ENCODE measurements around the gene QSOX1. TPM values are rescaled to one million over a fixed set of nuclear protein-coding genes. Genes with fewer than 3 reads are reported as not detected.

QSOX1 gene
- total RNA-seq, 2 experiments from 2014 or later = 18.3 to 31.6 TPM

DNA sequence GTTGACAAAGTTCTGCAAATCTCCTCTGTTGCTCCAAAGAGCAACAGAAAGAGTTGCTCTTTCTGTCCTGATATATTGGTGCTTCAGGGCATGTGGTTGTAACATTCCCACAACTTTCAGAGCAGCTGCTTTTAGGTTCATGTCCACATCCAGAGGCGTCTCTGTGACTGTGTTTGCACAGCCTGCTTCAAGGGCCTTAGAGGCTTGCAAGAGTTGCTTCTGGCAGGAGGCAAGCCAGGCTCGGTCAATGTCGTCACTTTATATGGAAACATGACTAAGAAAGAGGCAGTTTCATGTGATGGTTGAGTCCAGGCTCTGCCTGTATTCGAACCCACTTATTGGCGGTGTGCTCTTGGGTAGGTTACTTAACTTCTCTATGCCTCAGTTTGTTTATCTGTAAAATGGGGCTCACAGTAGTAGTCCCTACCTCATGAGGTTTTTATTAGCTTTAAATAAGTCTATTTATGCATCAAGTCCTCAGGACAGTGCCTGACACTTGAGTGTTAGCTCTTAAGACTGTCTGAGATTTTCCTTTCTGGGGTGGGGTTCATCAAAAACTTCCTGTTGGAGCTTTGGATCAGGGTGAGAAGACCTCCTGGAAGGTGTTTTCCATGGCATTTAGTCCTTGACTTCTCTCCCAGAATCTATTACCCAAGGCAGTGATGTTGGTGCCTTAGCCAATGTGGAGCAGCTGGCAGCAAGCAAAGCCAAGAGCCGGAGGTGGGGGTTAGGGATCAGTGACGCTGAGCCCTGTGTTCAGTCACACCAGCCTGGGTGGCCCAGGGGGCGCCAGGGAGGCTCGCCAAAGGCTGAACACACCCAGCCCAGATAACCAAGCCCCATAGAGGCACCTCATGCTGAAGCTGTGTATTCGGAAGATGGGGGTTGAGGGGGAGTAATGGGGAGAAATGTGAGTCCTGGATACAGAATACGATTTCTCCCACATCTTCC lies 94.3 kb downstream of the QSOX1 start:
- Mint-ChIP-seq H3K36me3 (ENCODE audit: low read depth) (no peaks in the 10 kb centered on the region), H3K9me3 (ENCODE audit: low read depth) (no peaks in the 10 kb centered on the region), H3K4me1 (peaks cover 4% of the 10 kb centered on the region), H3K4me3 (no peak overlapping the region), H3K27ac (no peak overlapping the region), H3K27me3 (peaks cover 24% of the 10 kb centered on the region)
- ChIA-PET CTCF (interaction anchor here (0.6 to 0.9 kb wide), 3 partner anchors 21 to 604 kb away, joined by 3 read pairs; no protein-coding TSS in a partner anchor), POLR2A (no interaction called here)
- intact Hi-C loops (cut with DNase I, micrococcal nuclease) = no loop called here
- ATAC-seq (no peak), DNase-seq (peak; percentile 49)

DNA sequence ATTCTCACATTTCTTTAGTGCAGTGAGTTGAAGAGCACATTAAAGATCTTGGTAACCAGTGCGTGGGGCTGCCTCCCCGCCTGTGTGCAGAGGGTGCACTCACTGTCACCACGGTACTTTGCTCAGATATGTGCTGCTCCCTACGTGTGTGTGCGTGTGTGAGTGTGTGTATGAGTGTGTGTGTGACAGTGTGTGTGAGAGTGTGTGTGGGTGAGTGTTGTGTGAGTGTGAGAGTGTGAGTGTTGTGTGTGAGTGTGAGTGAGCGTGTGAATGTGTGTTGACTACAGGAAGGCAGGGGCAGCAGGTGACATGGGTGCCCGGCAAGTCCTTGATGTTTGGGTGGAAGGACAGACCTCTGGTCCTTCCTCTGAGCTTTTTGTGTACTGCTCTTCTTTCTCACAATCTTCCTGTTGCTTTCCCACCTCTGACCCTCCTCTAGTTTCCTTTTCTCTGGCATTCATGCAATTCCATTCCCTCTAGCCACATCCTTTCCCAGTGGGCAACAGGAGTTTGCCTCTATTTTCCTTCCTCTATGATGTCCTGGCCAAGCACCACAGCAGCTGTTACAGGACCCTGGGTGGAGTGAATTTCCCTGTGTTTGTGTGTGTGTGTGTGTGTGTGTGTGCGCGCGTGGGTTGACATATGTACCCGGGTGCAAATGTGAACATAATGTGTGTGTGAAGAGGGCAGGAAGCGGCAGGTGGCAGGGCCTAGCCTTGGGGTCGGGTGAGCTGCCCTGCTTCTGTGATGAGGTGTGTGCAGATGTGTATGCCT lies 95.2 kb downstream of the QSOX1 start:
- ATAC-seq (no peak), DNase-seq (no peak)
- Mint-ChIP-seq H3K4me3 (no peak overlapping the region), H3K9me3 (ENCODE audit: low read depth) (no peaks in the 10 kb centered on the region), H3K36me3 (ENCODE audit: low read depth) (no peaks in the 10 kb centered on the region), H3K27ac (no peak overlapping the region), H3K27me3 (peaks cover 26% of the 10 kb centered on the region), H3K4me1 (peaks cover 4% of the 10 kb centered on the region)
- intact Hi-C loops (cut with DNase I, micrococcal nuclease) = loop anchor here in 1 of 2 experiments (5.0 kb wide), 1 partner anchor 117 kb away; no protein-coding TSS in a partner anchor
- CTCF ChIA-PET = interaction anchor here (0.6 to 1.0 kb wide), 2 partner anchors 64 to 603 kb away, joined by 3 read pairs; no protein-coding TSS in a partner anchor
- POLR2A ChIA-PET = no interaction called here

DNA sequence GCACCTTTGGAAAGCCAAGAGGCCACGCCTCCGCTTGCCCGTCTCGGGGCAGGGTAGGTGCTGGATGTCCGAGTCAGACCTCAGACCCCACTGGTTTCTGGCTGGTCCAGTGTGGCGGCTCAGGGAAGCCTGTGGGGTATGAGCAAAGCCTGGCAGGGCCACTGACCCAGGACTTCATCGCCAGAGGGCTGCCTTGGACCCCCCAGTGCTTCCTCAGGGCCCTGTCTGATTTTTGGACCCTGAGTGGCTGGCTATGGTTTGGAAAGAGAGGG lies 95.8 kb downstream of the QSOX1 start:
- no peak overlapping the region for H3K27ac Mint-ChIP-seq
- ChIA-PET POLR2A (no interaction called here), CTCF (interaction anchor here (1.0 kb wide), 1 partner anchor 65 kb away, joined by 3 read pairs; no protein-coding TSS in a partner anchor)
- H3K36me3 Mint-ChIP-seq (ENCODE audit: low read depth) = no peaks in the 10 kb centered on the region
- no peaks in the 10 kb centered on the region for H3K9me3 Mint-ChIP-seq (ENCODE audit: low read depth)
- ATAC-seq (no peak), DNase-seq (no peak)
- H3K4me3 Mint-ChIP-seq = no peak overlapping the region
- H3K27me3 Mint-ChIP-seq = peaks cover 23% of the 10 kb centered on the region
- H3K4me1 Mint-ChIP-seq = peaks cover 4% of the 10 kb centered on the region
- intact Hi-C loops (cut with DNase I, micrococcal nuclease) = loop anchor here in 1 of 2 experiments (5.0 kb wide), 1 partner anchor 117 kb away; no protein-coding TSS in a partner anchor

DNA sequence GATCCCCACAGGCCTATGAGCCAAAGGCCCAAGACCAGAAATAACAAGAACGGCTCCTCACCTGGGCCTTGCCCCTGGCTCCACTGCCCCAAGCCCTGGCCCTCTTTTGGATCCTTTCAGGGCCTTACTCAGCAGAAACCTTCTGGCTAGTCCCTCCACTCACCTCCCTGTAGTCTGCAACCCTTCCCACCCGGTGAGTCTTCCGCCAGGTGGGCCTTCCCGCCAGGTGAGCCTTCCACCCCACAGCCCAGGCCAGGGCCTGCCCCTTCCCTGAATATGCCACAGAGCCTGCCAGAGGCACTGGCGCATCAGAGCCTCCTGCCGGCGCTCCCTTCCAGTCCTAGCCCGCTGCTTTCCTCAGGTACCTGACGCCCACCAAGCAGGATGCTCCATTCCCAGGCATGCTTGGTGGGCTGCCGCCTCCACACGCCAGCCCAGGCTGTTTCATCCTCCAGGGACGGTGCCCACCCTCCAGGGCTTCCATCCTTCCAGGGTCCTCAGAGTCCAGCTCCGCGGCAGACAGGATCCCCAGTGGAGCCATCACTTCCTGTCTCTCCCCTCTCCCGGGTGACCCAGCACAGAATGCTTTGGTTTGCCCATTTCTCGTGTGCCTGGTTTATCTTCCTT lies 96.3 kb downstream of the QSOX1 start:
- no peaks in the 10 kb centered on the region for H3K36me3 Mint-ChIP-seq (ENCODE audit: low read depth)
- intact Hi-C loops (cut with DNase I, micrococcal nuclease) = loop anchor here in 1 of 2 experiments (5.0 kb wide), 1 partner anchor 116 kb away; no protein-coding TSS in a partner anchor
- no peaks in the 10 kb centered on the region for H3K9me3 Mint-ChIP-seq (ENCODE audit: low read depth)
- ATAC-seq (no peak), DNase-seq (no peak)
- ChIA-PET POLR2A (no interaction called here), CTCF (interaction anchor here (1.0 kb wide), 1 partner anchor 65 kb away, joined by 3 read pairs; no protein-coding TSS in a partner anchor)
- H3K27ac Mint-ChIP-seq = no peak overlapping the region
- peaks cover 4% of the 10 kb centered on the region for H3K4me1 Mint-ChIP-seq
- peaks cover 24% of the 10 kb centered on the region for H3K27me3 Mint-ChIP-seq
- H3K4me3 Mint-ChIP-seq = no peak overlapping the region

DNA sequence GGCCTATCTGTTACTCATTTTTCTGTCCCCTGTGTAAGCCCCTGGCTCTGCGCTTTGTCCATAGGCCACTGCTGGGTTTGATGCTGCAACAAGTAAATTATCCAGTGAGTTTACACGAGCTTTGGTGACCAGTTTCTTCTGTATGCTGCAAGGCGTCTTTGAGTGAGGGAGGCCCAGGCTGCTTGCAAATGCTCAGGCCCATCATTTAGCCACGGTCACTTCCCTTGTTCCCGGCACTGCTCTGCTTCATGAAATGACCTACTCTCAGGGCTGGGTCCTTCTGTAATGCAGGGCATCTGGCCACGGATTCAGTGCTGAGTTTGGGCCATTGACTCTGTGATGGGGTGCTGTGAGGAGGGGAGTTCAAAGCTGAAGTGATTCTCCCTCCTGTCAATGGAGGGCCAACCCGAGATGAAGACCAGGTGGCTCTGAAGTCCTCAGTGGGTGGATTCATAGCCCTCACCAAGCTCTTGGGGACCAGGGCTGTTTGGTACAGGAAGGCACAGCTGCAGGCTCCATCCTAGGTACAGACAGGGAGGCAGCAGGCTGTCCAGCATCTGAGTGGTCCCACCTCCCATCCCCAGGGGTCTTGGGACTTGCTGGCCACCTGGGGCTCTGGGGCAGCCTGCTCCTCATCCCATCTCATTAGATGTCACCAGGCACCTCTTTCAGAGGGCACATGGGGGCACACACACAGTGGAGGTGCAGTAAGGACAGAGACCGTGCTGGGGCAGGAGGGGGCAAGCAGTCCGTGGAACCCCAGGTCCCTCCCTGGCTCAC lies 97.0 kb downstream of the QSOX1 start:
- Mint-ChIP-seq H3K27ac (no peak overlapping the region), H3K27me3 (peaks cover 26% of the 10 kb centered on the region), H3K36me3 (ENCODE audit: low read depth) (no peaks in the 10 kb centered on the region), H3K4me3 (no peak overlapping the region), H3K9me3 (ENCODE audit: low read depth) (no peaks in the 10 kb centered on the region), H3K4me1 (peaks cover 3% of the 10 kb centered on the region)
- ATAC-seq (no peak), DNase-seq (no peak)
- ChIA-PET POLR2A (no interaction called here), CTCF (interaction anchor here (0.6 to 2.2 kb wide), 10 partner anchors 10 to 232 kb away, joined by 3 to 7 read pairs (median 4); no protein-coding TSS in a partner anchor)
- intact Hi-C loops (cut with DNase I, micrococcal nuclease) = loop anchor here (1.0 to 5.0 kb wide), 4 partner anchors 116 to 231 kb away; no protein-coding TSS in a partner anchor

DNA sequence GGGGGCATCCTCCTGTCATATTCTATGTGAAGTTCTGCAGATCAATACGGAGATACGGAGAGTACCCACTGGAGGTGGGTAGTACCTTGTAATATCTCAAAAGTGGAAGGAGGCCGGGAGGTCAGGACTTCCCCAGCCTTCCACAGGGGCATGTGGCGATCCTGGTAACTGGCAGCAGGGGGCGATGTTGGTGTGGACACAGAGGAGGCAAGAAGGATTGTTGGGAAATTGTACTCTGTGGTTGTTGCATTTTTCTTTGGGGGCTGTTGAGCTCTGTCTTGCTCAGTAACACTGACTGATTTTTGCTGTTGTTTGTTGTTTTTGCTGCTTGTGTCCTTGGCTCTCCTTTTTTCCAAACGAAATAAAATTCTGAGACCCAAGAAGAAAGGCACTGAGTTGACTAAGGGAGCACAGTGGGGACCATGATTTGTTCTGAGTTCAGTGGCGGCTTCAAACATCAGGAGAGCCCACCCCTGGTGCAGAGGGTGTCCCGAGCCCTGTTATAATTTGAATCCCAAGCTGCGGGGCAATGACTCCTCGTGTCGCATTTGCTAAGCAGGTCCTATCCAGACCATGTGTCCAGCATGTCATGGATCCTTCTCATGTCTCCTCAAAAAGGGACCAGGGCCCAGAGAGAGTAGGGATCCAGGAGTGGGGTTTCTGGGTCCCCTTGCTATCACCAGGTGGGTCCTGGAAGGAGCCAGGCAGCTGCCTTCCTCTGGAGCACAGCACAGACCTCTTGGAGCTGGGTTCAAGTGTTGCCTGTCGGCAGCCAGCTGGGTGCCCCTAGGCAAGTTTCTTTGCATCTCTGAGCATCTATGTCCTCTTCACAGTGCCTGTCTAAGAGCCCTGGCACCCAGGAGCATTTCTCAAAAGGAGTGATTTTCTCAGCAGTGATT lies 98.2 kb downstream of the QSOX1 start:
- POLR2A ChIA-PET = no interaction called here
- peaks cover 34% of the 10 kb centered on the region for H3K27me3 Mint-ChIP-seq

More for the DNA sequence above, 98.2 kb downstream of the QSOX1 start:
- peak; percentile 87 for DNase-seq
- CTCF ChIA-PET = interaction anchor here (0.6 to 2.2 kb wide), 28 partner anchors 8 to 611 kb away, joined by 3 to 11 read pairs (median 4); no protein-coding TSS in a partner anchor
- Mint-ChIP-seq H3K27ac (no peak overlapping the region), H3K9me3 (ENCODE audit: low read depth) (no peaks in the 10 kb centered on the region), H3K36me3 (ENCODE audit: low read depth) (no peaks in the 10 kb centered on the region), H3K4me1 (no peaks in the 10 kb centered on the region), H3K4me3 (no peak overlapping the region)
- intact Hi-C loops (cut with DNase I, micrococcal nuclease) = loop anchor here (1.0 to 5.0 kb wide), 4 partner anchors 114 to 229 kb away; no protein-coding TSS in a partner anchor
- ATAC-seq = peak; percentile 85

Other genes starting within 250 kb of the QSOX1 start
- 10 to 100 TPM; 38.2 to 42.1 TPM for gene CEP350, start 200.1 kb upstream of the QSOX1 start, total RNA-seq
- not detected for gene LHX4, start 75.4 kb downstream of the QSOX1 start, total RNA-seq

Data from activated CD4-positive, alpha-beta T cell treated with anti-CD3 and anti-CD28 coated beads for 36 hours (primary cell).